ENCODE measurements around the gene NEK7.

DNA sequence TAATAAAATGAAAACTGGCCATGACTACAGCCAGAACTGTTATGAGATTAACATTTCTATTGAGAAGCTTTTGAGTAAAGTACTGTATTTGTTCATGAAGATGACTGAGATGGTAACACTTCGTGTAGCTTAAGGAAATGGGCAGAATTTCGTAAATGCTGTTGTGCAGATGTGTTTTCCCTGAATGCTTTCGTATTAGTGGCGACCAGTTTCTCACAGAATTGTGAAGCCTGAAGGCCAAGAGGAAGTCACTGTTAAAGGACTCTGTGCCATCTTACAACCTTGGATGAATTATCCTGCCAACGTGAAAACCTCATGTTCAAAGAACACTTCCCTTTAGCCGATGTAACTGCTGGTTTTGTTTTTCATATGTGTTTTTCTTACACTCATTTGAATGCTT lies 164.0 kb downstream of the NEK7 start:
- TF ChIP-seq, protein P1, sequence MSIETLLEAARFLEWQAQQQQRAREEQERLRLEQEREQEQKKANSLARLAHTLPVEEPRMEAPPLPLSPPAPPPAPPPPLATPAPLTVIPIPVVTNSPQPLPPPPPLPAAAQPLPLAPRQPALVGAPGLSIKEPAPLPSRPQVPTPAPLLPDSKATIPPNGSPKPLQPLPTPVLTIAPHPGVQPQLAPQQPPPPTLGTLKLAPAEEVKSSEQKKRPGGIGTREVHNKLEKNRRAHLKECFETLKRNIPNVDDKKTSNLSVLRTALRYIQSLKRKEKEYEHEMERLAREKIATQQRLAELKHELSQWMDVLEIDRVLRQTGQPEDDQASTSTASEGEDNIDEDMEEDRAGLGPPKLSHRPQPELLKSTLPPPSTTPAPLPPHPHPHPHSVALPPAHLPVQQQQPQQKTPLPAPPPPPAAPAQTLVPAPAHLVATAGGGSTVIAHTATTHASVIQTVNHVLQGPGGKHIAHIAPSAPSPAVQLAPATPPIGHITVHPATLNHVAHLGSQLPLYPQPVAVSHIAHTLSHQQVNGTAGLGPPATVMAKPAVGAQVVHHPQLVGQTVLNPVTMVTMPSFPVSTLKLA (conservative IDR thresholded peaks at IDR 0.05): no peak
- TF ChIP-seq TCF7L2 (IDR thresholded peaks at IDR 0.05; ENCODE audit: low read depth, low read length) (no peak), ZNF143 (CRISPR knock-in tag; IDR thresholded peaks at IDR 0.05) (no peak), CTCF (IDR thresholded peaks at IDR 0.05 in 2 of 3, conservative IDR thresholded peaks at IDR 0.05 in 1 of 3; ENCODE audit: insufficient read depth in 2 of 3, low read depth in 1 of 3, low read length in 3 of 3) (no peak), CHD2 (IDR thresholded peaks at IDR 0.05; ENCODE audit: low read depth, low read length) (no peak), ATF2 (CRISPR knock-in tag; IDR thresholded peaks at IDR 0.05) (no peak), ZNF644 (tag; IDR thresholded peaks at IDR 0.05; ENCODE audit: low read depth) (no peak), MYC (IDR thresholded peaks at IDR 0.05; ENCODE audit: low read depth, low read length) (no peak), MYC (CRISPR knock-in tag; IDR thresholded peaks at IDR 0.05; ENCODE audit: borderline replicate concordance, low read depth) (no peak), EZH2 (IDR thresholded peaks at IDR 0.05; ENCODE audit: borderline replicate concordance, low read depth, low read length) (no peak), CTBP1 (IDR thresholded peaks at IDR 0.05; ENCODE audit: borderline replicate concordance) (no peak), RBM17 (IDR thresholded peaks at IDR 0.05; ENCODE audit: borderline replicate concordance, low read depth, low read length) (no peak)
